ENCODE measurements around the gene KLRC4.
"Not testable (repeated sequence)": the region's sequence is repeated elsewhere in the genome, so short reads cannot be mapped to it uniquely, and the experiment has no call there.

KLRC4 gene, protein sequence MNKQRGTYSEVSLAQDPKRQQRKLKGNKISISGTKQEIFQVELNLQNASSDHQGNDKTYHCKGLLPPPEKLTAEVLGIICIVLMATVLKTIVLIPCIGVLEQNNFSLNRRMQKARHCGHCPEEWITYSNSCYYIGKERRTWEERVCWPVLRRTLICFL

DNA sequence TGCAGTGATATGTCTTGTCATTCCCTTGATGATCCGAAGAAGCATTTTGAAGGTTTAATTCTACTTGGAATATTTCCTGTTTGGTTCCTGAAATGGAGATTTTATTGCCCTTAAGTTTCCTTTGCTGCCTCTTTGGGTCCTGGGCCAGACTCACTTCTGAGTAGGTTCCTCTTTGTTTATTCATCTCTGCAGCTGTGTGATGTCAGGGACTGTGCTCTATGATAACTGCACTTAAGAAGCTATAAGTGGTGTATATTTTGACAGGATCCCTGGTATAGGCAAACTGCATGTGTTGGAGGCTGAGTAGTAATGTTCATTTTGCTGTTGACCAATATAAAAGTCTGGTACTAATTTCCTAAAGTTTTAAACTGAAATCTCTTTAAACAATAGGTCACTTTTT is at the start of gene KLRC4:
Gene KLRC4, minus strand, starts transcription at position 366 of the 400 bp plus-strand sequence. Its CDS starts 182 bp downstream, at position 184.
- peak; percentile 66 for DNase-seq

- no peak for DNase-seq
These were observed 48.2 kb upstream of the KLRC4 start for GRCh38 chr12:10457760-10458159.

- DNase-seq, result no peak
These were observed 47.3 kb upstream of the KLRC4 start for GRCh38 chr12:10456856-10457255.

DNA sequence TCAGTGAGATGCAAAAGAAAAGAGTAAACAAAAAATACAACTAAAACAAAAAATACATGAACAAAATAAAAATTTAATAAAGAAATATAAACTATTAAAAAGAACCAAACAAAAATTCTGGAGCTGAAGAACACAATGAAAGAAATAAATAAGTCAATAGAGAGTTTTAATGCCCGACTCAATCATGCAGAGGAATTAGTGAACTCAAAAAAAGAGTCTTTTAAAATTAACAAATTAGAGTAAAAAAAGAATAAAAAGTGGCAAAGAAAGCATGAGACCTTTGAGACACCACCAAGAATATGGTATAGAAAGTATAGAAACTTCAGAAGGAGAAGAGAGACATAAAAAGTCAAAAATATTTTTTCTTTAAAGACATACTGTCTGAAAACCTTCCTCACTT is 46.2 kb upstream of the KLRC4 start:
- DNase-seq, result no peak

GRCh38 chr12:10454531-10454930 is 45.0 kb upstream of the KLRC4 start:
- DNase-seq, result no peak

DNA sequence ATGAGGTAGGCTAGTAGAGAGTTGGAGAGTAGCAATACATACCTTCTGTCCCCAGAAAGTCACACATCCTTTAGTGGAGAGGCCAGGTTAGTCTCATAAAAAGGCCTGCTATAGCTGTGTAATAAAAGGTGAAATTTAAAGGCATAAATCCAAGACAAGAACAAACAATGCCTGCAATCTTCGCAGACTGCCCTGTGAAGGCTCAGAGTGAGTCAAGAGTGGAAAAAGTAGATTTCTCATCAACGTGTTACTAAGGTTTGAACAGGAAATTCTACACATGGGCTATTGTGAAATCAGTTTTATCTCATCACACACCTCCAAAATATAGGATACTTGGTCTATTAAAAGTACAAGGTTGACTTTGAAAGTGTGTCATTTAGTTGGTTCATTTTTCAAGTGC is 43.6 kb upstream of the KLRC4 start, which contains the start of gene KLRC1:
Gene KLRC1, minus strand, starts transcription at position 222 of the 400 bp plus-strand sequence. CDS start 2,221 bp downstream, outside the sequence.
- DNase-seq, result no peak

DNA sequence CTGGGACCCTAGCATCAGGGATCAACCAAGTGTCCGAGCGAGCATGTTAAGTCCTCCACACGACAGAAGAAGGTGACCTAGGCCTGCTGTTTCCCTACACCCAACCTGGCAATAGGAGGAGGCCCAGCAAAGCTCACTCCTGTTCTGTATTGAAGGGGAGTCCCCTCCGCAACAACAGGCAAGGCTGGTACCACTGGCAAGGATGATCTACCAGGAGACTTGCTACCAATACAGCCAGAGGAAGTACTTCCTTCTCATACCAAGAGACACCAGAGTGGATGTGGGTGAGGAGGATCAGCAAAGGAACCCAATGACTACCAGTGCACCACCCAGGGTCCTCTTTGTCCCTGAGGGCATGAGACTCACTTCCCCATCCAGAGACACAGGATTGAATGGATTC is 38.7 kb upstream of the KLRC4 start:
- DNase-seq, result no peak

GRCh38 chr12:10446052-10446451 is 36.5 kb upstream of the KLRC4 start:
- DNase-seq, result not testable (repeated sequence)

- not testable (repeated sequence) for DNase-seq
These were observed 31.6 kb upstream of the KLRC4 start for GRCh38 chr12:10441144-10441543.

- DNase-seq, result peak; percentile 82
These were observed 30.2 kb upstream of the KLRC4 start for GRCh38 chr12:10439608-10440274.

- not testable (repeated sequence) for DNase-seq
These were observed 28.0 kb upstream of the KLRC4 start for GRCh38 chr12:10437601-10438000.

DNA sequence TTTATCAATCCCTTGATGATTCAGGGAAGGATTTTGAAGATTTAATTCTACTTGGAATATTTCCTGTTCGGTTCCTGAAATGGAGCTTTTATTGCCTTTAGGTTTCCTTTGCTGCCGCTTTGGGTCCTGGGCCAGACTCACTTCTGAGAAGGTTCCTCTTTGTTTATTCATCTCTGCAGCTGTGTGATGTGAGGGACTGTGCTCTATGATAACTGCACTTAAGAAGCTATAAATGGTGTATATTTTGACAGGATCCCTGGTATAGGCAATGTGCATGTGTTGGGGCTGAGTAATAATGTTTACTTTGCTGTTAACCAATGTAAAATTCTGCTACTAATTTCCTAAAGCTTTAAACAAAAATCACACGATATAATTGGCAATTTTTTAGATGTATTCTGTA is 26.3 kb upstream of the KLRC4 start, which contains the start of gene KLRC2:
Gene KLRC2, minus strand, starts transcription at position 195 of the 400 bp plus-strand sequence. Its CDS starts 24 bp downstream, at position 171.
- DNase-seq, result peak; percentile 59

DNA sequence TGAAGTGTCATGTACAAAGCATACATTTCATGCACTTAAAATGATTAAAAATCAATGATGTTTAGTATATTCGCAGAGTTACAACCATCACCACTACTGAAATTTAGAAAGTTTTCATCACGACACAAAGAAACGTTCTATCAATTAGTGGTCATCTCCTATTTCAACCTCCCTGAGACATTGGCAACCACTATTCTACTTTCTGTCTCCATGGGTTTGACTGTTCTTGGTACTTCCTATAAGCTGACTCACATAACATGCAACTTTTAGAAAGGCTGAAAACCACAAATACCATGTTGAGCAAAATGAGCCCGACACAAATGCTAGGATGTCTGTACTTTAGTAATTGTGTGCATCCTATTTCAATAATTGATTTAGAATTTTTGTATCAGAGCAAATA is 21.1 kb upstream of the KLRC4 start:
- DNase-seq, result not testable (repeated sequence)

GRCh38 chr12:10425938-10426337 is 16.4 kb upstream of the KLRC4 start:
- DNase-seq, result not testable (repeated sequence)

DNA sequence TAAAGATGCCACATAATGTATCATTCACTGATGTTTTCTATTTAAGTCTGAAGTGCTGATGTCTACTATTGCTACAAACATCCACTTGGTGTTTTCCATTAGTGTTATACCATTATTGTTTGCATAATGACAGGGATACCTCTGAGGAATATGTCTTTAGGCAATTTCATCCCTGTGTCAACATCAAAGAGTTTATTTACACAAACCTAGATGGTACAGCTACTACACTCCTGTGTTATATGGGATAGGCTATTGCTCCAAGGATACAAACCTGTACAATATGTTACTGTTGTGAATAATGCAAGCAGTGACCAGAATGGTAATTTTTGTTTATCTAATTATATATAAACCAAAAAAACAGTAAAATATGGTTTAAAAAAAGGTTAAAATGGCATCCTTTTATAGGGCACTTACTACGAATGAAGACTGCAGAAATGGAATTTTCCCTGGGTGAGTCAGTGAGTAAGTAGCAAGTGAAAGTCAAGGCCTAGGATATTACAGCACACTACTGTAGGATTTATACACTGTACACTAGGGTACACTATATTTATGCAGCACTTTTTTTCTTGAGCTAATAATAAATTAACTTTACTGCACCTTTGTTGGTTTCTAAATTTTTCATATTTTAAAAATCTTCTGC is 14.8 kb upstream of the KLRC4 start:
- not testable (repeated sequence) for DNase-seq

DNA sequence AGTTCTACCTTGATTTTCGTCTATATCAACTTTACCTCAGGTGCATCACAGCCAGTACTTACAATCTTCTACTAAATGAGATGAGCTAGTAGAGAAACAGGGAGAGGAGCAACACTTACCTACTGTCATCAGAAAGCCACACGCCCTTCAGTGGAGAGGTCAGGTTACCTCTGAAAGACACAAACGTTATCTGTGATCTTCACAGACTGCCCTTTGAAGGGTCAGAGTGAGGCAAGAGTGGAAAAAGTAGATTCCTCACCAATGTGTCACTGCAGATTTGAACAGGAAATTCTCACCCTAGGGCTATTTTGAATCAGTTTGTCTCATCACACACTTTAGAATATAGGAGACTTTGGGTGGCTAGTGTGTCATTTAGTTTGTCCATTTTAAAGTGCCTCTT is 12.6 kb upstream of the KLRC4 start:
- DNase-seq, result not testable (repeated sequence)

- peak; percentile 18 for DNase-seq
These were observed 10.8 kb upstream of the KLRC4 start, which contains the start of gene KLRC3 for GRCh38 chr12:10420334-10420733. TSS of gene KLRC3 (minus strand) at chr12:10420595. CDS start at chr12:10420550, 45 bp downstream.

- DNase-seq, result peak; percentile 14
These were observed 715 bp downstream of the KLRC4 start for GRCh38 chr12:10408842-10409241.

- DNase-seq, result no peak
These were observed 2.8 kb downstream of the KLRC4 start for GRCh38 chr12:10406725-10407124.

DNA sequence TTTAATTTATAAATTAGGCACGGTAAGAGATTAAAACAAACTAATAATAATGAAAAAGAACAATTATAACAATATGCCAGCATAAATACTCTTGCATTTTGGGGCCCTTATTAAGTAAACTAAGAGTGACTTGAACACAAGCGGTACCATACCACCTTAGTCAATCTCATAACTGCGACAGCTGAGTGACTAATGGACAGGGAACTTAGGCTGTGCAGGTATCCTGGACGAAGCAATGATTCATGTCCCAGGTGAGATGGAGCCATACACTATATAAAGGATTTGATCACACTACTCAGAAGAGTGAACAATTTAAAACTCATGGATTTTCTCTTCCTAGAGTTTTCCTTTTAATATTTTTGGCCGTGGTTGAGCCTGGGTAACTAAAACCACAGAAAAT is 4.3 kb downstream of the KLRC4 start:
- no peak for DNase-seq

GRCh38 chr12:10404798-10405197 is 4.8 kb downstream of the KLRC4 start:
- DNase-seq, result no peak

GRCh38 chr12:10400829-10401228 is 8.7 kb downstream of the KLRC4 start:
- no peak for DNase-seq

- no peak for DNase-seq
These were observed 11.4 kb downstream of the KLRC4 start for GRCh38 chr12:10398168-10398567.

DNA sequence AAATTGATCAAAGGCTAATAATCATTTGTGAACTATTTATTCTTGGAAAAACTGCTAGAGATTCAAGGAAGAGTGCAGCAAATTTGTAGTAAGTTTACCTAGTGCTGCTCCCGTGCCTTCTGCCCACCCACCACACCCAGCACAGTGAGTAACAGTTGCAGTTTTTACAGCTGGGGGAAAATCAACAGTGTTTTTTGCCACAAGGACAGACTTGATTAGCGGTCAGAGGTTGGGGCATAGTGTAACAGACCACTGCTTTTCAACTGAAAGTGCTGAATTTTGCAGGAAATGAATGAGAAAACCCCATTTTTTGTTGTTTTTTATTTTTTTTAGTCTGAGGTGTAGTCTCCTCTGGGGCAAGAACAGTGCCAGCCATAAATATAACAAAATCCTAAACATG is 12.3 kb downstream of the KLRC4 start:
- no peak for DNase-seq
